HG03460 (cell line): ENCODE measurements around the gene RGL1.

Source experiments
- ATAC-seq: cut with Tn5 transposase; IDR thresholded peaks from one replicate; pipeline ENCODE4 v1.9.1; 2021; ENCODE audit not compliant: unreplicated experiment

The RGL1 gene

GRCh38 chr1:183914276-183914675 is 109.4 kb downstream of the RGL1 start:
- no peak for ATAC-seq

GRCh38 chr1:183914891-183915290 is 110.0 kb downstream of the RGL1 start:
- no peak for ATAC-seq

DNA sequence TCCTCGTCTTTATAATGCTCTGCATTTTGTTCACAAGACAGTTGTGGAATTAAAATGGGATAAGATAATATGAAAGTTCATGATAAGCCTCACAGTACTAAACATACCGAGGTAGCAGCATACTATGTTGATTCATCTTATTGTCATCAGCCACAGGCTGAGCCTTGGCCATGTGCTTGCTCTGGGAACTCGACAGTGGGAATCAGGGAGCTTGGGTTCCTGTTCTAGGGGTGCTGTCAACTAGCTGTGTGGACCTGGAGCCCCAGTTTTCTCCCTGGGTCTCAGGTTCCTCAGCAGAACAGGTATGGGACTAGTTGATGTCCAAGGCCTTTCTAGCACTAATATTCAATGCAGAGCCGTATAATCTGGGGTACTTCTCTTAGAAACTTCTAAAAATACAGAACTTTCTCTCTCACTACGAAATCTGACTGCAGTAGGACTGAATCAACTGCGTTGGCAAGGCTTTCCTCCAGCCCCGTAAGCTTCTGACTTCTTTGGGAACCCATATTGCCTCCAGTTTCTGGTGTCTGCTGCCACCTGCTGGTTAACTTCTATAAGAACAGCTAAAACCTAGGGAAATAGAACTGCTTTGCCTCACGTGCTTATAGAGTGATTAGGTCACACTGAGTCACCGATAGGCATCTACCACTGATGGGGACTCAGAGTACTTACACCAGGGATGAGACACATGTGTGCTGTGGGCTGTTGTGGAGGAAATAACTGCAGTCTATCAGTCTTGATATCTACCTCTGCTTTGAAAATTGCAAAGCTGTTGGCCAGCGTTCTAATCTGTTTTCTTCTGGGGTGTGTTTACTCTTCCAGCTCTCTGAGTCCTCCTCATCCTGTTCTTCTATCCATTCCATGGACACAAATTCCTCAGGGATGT is 110.9 kb downstream of the RGL1 start:
- peak; percentile 38 for ATAC-seq

- no peak for ATAC-seq
These were observed 111.7 kb downstream of the RGL1 start for GRCh38 chr1:183916574-183916973.

DNA sequence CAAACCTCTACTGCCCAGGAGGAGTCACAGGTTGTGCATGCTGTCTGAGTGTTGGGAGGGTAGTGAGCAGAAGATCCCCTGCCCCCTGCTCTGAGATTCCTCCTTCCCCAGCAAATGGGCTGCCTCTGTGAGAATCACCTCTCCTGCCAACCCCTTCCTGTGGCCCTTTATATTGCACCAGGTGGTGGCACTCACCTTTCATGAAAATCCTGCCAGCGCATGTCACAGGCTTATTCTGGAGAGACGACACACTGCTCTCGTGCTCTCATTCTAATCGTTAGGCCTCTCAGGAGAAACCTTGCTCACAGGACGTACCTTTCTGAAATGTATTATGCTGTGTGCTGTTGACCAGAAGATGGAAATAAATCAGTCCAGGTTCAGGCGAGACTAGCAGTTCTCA is 113.7 kb downstream of the RGL1 start:
- ATAC-seq = no peak

- no peak for ATAC-seq
These were observed 115.7 kb downstream of the RGL1 start for GRCh38 chr1:183920651-183921050.

GRCh38 chr1:183922197-183922596 is 117.3 kb downstream of the RGL1 start:
- no peak for ATAC-seq

GRCh38 chr1:183925947-183926346 is 121.0 kb downstream of the RGL1 start:
- no peak for ATAC-seq

DNA sequence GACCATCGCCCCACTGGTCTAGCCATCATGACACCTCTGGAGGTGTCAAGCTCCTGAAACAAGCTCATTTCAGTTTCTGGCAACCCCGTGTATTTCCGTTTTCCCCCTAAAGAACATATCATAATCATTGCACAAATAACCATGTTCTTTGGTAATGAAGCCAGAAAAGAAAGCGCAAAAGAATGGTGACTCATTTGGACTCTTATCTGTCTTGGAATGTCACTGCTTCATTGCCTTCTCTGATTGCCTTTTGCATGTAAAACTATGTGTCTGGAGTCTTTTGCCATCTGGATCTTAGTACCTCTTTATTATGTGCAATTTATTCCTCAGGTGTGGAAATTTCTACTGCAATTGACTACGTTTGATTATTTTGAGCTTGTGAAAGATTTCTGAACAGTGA is 122.1 kb downstream of the RGL1 start:
- ATAC-seq = no peak

DNA sequence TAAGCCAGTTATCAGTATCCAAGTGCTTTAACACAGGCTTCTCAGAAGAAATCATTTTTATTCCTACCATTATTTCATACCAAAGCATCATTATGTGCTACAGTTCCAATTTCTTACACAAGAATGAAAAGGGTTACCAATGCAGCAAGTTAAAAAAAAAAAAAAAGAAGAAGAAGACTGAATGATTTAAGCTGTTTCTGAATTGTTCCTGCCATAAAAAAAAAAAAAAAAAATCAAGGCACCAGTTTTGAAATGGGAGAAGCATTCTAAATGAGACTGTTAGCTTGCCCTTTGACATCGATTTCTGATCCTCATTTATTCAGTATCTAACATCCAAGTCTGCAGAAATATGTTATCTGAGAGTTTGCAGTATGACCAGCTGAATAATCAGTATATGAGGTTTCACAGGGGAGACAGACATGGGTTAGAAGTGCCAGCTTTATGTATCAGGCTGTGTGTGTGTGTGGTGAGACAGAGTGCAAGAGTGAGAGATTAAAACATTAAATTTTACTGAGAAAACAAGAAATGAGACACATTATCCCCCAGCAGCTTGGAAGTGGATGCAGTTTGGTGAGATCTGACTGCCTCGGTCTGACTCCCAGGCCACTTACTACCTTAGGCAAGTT is 126.8 kb downstream of the RGL1 start:
- no peak for ATAC-seq

DNA sequence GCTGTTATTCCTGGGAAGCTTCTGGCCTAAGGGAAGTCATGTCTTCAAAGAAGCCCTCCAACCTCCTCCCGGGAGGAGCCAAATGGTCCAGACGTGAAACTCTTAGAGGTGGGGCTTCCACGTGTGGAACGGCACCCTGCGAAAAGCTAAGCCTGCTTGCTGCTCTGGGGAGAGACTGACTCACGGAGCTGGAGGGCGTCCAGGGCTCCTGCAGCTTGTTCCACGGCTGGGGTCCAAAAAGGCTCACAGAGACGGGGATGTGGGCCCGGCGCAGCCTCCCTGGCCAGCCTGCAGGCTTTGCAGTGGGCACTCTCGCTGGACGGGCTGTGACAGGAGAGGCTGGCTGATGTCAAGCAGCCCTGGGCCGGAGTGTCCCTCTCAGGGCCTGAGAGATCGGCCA is 127.5 kb downstream of the RGL1 start:
- no peak for ATAC-seq

DNA sequence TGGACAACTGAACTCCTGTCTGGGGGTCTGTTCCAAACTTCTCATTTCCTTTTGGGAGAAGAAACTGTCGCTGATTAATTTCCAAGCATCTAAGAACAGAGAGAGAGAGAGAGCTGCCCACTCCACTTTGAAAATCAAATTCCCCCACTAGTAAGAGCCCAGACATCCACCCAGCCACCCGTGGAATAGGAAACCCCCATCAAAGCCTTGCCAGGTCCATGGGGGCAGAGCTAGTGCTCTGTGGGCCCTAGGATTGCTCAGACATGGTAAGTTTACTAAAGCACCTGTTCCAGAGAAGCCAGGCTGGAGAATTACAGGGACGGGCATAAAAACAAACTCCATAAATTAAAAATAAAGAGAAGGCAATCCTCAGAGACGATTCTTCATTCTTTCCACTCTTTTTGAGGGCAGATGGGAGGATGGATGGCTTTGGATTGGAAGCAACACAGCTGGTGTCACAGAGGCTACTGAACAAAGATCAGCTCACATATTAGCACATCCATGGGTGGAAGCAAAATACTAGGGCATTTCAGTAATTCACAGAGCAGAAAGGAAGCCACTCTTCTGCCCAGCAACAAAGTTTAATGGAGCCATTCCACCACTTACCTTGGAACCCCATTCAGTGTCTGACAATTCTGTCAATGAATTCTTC is 128.7 kb downstream of the RGL1 start:
- no peak for ATAC-seq

- ATAC-seq = no peak
These were observed 129.4 kb downstream of the RGL1 start for GRCh38 chr1:183934314-183934713.

DNA sequence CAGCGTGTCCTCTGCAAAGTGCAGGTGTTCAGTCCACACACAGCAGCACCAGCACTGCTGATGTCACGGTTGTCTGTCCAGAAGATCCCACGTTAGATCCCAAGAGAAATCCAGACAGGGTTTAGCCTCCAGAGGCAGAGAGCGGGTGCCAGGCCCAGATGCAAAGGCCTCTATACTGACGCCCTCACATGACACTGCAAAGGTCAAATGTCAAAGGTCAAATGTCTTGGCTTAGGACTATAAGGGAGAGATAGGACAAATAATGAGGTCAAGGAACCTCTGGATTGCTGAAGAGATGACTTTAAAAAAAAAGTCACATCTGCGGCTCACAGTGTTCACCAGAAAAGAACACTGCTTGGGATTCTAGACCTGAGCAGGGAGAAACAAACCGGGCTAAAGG is 131.1 kb downstream of the RGL1 start:
- no peak for ATAC-seq

- no peak for ATAC-seq
These were observed 131.9 kb downstream of the RGL1 start for GRCh38 chr1:183936791-183937190.

DNA sequence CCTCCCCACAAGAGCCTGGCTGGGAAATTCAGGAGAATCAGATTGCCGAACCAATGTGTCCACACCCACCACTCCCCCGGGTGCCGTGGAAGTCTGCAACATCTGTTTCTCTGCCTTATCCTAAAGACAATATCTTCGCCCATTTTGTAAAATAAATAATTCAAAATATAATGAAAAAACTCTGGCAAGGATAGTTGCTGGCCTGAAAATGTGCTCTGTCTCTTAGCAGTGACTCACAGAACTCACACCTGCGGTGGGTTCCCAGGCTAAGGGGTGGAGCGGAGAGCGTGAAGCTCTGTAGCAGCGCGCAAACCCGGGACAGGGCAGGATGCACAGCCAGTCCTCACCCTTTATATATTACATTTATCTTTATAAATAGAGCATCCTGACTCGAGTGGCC is 132.7 kb downstream of the RGL1 start:
- ATAC-seq = no peak

GRCh38 chr1:183941001-183941400 is 136.1 kb downstream of the RGL1 start:
- no peak for ATAC-seq

DNA sequence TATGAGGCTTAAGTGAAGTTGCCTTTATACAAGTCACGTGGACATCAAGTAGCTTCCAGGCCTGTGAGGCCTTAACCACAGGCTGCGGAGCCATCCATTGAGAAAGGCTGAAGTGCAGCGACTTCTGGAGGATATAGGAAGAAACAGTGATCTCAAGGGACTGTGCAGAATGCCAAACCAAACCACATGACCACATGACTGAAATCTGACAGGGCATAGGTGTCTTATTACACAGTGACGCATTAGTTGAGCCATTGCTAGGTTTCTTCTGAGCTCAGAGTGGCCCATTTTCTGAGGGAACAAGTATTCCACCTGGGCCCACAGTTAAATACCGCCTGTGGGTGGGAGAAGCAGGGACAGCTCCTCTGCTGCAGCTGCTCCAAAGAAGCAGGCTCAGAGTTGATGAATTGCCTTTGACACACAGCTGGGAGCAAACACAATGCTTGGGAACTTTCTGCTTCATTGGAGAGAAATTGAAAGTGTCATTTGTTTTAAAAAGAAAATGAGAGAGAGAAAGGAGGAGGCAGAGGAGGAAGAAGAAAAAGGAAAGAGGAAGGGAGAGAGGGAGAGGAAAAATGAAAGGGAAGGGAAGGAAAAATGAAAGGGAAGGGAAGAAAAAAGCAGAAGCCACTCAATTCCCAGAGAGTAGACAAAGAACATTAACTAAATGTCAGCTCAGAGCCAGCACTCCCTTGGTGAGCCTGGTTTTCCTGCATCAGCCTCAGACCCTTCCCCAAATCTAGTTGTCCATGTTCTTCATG is 138.2 kb downstream of the RGL1 start:
- ATAC-seq = no peak

GRCh38 chr1:183945428-183946319 is 140.8 kb downstream of the RGL1 start:
- ATAC-seq = no peak

- ATAC-seq = no peak
These were observed 141.3 kb downstream of the RGL1 start for GRCh38 chr1:183946320-183946613.

DNA sequence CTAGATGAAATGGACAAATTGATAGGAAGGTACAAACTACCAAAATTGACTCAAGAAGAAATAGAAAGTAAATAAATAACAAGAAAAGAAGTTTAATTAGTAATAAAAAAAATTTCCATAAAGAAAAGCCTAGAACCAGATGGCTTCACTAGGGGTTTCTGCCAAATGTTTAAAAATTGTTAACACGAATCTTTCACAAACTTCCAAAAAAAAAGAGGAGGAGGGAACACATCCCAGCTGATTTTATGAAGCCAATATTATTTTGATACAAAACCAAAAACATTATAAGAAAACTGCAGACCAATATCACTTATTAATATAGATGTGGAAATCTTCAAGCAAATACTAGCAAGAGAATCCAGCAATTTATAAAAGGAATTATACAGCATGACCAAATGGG is 143.1 kb downstream of the RGL1 start:
- no peak for ATAC-seq
